ENCODE data around the gene CACNA2D3.

The CACNA2D3 gene

DNA sequence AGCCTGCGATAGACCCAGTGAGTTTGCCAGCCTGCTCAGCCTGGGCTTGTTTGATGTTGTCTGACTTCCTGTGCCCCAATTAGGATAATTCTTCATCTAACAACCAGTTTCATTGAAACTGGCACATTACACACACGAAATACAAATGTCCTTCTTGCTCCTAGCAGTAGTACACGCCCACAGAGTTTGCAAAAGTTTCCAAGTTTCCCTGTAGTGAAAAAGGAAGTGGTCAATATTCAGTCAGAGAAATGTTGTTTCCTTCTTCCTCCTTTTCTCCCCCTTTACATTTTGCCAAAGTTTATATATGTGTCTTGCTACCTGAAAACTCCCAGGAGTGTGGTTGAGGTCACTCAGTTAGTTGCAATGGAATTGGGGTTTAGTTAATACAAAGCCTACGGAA lies 863.9 kb downstream of the CACNA2D3 start:
- TF ChIP-seq, protein P1, sequence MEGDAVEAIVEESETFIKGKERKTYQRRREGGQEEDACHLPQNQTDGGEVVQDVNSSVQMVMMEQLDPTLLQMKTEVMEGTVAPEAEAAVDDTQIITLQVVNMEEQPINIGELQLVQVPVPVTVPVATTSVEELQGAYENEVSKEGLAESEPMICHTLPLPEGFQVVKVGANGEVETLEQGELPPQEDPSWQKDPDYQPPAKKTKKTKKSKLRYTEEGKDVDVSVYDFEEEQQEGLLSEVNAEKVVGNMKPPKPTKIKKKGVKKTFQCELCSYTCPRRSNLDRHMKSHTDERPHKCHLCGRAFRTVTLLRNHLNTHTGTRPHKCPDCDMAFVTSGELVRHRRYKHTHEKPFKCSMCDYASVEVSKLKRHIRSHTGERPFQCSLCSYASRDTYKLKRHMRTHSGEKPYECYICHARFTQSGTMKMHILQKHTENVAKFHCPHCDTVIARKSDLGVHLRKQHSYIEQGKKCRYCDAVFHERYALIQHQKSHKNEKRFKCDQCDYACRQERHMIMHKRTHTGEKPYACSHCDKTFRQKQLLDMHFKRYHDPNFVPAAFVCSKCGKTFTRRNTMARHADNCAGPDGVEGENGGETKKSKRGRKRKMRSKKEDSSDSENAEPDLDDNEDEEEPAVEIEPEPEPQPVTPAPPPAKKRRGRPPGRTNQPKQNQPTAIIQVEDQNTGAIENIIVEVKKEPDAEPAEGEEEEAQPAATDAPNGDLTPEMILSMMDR (IDR thresholded peaks at IDR 0.05; ENCODE audit: insufficient read depth, low read depth, low read length, missing control alignments): no peak
- H3K4me3 ChIP-seq (ENCODE audit: low read length): no peak overlapping the region
- DNase-seq (ENCODE audit: low read depth): no peak

DNA sequence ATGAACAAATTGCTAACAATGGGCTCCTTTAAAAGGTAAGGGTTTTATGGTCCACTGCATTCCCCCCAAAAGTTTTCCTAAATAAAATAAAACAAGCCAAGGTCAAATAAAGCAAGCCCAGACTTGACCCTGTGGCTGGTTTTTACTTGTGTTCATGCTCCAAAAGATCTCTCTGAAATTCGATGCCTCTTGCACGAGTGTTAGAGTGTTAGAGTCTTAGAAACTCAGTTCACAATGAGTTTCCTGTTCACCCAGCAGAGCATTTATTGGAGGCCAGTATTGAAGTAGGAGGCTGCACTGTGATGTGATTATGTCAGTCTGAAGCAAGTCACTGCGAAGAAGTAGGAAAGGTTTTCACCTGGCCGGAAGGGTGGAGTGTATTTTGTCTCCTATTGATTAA lies 865.4 kb downstream of the CACNA2D3 start:
- H3K4me3 ChIP-seq (ENCODE audit: low read length): no peak overlapping the region
- no peak for DNase-seq (ENCODE audit: low read depth)
- TF ChIP-seq, protein P1 (IDR thresholded peaks at IDR 0.05; ENCODE audit: insufficient read depth, low read depth, low read length, missing control alignments): no peak

DNA sequence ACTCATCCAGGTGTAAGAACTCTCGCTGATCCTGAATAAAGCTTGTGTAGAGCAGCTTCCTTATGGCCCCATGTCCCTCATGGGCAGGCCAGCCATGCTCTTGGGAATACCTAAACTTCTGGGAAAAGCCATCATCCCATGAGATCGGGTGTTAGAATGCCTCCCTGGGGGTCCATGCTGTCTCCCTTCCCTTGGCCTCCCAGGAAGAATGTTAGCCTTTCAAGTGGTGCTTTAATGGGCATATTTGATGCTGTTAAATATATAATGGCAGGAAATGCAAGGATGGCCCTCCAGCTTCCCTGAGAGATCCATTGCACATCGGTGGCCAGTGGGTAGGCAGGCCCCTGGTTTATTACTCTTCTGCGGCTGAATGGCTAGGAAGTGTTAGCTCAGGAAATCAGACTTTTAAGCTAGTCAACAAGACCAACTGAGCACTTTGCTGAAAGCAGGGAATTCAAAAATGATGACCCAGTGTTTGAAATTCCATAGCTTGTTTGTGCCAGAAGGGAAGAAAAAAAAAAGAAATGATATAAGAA lies 866.0 kb downstream of the CACNA2D3 start:
- TF ChIP-seq, protein P1 (IDR thresholded peaks at IDR 0.05; ENCODE audit: insufficient read depth, low read depth, low read length, missing control alignments): no peak
- DNase-seq (ENCODE audit: low read depth): no peak
- no peak overlapping the region for H3K4me3 ChIP-seq (ENCODE audit: low read length)

DNA sequence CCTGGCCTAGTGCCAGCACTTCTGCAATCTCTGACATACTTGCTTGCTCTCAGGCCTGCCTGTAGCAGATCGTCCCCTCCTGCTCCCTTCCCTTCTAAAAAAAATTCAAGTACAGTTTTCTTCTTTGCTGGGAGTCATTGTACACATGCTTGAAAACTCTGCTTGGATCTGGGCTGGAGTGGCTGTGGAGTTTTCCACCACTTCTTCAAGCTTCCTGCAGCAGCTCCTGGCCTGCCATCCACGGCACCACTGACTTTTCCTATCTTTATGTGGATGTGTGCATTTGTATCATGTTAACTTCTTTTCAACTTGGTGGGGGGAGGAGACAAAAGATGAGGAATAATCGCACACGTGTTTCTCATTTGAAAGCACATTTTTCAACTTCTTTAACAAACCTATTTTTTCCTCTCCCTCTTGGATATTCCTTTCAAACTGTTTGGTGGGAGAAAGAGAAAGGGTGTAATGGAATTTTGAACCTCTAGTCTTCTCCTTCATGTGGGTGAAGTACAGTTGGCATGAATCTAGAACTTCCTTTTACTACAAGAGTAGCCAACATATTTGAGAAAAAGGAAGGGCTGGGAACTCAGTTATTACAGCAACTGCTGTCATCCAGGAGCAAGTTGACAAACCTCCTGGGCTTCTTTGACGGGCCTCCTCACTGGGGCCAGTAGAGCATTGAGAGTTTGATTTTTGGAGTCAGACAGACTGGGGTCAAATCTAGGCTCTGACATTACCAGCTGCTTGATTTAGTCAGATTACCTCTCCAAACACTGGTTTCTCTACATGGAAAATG lies 866.7 kb downstream of the CACNA2D3 start:
- peak; percentile 56 for DNase-seq (ENCODE audit: low read depth)
- TF ChIP-seq, protein P1 (IDR thresholded peaks at IDR 0.05; ENCODE audit: insufficient read depth, low read depth, low read length, missing control alignments): no peak
- H3K4me3 ChIP-seq (ENCODE audit: low read length): no peak overlapping the region

DNA sequence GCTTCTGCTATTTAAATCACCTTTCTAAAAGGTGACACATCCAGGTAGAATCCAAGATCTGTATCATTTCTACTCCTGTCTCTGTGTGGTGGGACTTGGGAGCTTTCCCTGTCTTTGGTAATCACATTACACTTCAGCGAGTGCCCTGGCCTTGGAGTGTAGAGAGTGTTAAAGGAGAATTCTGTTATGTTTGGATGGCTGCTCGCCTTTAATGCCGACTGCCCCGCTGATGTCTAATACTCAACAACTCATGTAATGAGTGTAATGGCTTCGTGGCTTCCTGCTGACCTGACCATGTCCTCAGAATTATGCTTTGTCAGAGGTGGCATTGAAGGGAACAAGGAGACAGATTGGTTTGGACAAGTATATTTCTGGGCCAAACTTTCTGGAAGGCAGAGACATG lies 871.8 kb downstream of the CACNA2D3 start:
- no peak overlapping the region for H3K4me3 ChIP-seq (ENCODE audit: low read length)
- DNase-seq (ENCODE audit: low read depth): no peak
- TF ChIP-seq, protein P1 (IDR thresholded peaks at IDR 0.05; ENCODE audit: insufficient read depth, low read depth, low read length, missing control alignments): no peak

DNA sequence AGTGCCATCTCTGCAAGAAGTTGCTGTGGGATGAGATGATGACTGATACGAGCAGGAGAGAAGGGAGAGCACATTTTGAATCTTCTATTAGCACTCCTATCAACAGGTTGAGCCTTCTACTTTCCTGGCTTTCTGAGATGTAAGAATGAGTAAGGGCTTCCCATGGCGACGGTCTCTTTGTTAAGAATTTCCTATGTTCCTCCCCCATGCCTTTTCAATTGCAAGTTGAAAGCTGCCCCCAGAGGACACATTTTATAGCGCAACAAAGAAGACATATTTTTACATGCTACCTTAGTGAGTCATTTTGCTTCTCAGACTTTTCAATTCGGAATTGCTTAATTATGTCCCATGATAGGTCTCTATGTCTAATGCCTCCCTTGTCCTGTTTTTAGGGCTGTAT lies 876.8 kb downstream of the CACNA2D3 start:
- peak; percentile 60 for DNase-seq (ENCODE audit: low read depth)
- TF ChIP-seq, protein P1 (IDR thresholded peaks at IDR 0.05; ENCODE audit: insufficient read depth, low read depth, low read length, missing control alignments): peak; percentile 40
- no peak overlapping the region for H3K4me3 ChIP-seq (ENCODE audit: low read length)

DNA sequence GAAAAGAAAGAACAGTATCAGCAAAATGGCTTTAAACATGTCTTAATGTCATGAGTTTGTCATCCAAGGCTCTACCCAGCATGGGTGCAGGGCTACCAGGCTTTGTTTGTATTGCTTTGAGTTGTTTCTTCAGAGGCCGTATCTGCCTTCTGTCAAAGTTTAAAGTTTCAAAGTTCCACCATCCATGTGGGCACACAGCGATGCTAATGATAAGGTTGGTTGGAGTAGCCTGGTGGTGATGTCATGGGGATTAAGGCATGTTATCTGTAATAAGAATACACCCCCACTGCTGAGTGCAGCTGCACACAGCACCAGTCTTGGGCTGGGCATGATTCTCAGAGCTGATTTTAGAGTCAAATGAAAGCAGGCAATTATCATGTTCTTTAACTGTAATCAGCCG lies 877.5 kb downstream of the CACNA2D3 start:
- TF ChIP-seq, protein P1 (IDR thresholded peaks at IDR 0.05; ENCODE audit: insufficient read depth, low read depth, low read length, missing control alignments): no peak
- no peak overlapping the region for H3K4me3 ChIP-seq (ENCODE audit: low read length)
- no peak for DNase-seq (ENCODE audit: low read depth)

Data from epithelial cell of esophagus (primary cell).